ENCODE data around the gene FBH1. TPM values are rescaled to one million over a fixed set of nuclear protein-coding genes. Genes with fewer than 3 reads are reported as not detected.
"Not testable (repeated sequence)": the region's sequence is repeated elsewhere in the genome, so short reads cannot be mapped to it uniquely, and the experiment has no call there.

FBH1 gene
- total RNA-seq, 1 donor from 2014 or later: 71.5 TPM

DNA sequence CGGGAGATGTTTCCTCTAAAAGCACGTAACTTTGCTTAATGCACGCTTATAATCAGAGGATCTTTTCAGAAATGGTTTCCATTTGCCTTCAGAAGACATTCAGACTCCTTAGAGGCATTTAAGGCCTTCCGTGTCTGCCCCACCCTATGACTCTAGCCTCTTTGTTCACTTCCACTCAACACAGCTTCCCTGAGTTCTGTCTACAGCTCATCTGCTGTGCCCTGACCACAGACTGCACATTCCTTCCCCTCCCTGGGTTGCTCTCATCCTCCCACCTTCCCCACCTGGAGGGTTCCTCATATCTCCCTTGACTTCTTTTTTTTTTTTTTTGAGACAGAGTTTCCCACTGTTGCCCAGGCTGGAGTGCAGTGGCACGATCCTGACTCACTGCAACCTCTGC lies 16.6 kb downstream of the FBH1 start:
- TF ChIP-seq, protein P1, sequence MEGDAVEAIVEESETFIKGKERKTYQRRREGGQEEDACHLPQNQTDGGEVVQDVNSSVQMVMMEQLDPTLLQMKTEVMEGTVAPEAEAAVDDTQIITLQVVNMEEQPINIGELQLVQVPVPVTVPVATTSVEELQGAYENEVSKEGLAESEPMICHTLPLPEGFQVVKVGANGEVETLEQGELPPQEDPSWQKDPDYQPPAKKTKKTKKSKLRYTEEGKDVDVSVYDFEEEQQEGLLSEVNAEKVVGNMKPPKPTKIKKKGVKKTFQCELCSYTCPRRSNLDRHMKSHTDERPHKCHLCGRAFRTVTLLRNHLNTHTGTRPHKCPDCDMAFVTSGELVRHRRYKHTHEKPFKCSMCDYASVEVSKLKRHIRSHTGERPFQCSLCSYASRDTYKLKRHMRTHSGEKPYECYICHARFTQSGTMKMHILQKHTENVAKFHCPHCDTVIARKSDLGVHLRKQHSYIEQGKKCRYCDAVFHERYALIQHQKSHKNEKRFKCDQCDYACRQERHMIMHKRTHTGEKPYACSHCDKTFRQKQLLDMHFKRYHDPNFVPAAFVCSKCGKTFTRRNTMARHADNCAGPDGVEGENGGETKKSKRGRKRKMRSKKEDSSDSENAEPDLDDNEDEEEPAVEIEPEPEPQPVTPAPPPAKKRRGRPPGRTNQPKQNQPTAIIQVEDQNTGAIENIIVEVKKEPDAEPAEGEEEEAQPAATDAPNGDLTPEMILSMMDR (IDR thresholded peaks at IDR 0.05; ENCODE audit: insufficient read depth, low read depth, low read length): no peak
- no peak for TF ChIP-seq EZH2 (IDR thresholded peaks at IDR 0.05; ENCODE audit: insufficient read depth, low read length)
- DNase-seq (ENCODE audit: low read depth): no peak
- H3K36me3 Mint-ChIP-seq (ENCODE audit: low read depth, unreplicated experiment): peaks cover 30% of the 10 kb centered on the region
- H3K9ac ChIP-seq (ENCODE audit: low read length): no peak overlapping the region
- no peaks in the 10 kb centered on the region for H3K9me3 Mint-ChIP-seq (ENCODE audit: unreplicated experiment)
- peaks cover 6% of the 10 kb centered on the region for H3K4me1 Mint-ChIP-seq (ENCODE audit: low read depth, unreplicated experiment)
- H3K36me3 ChIP-seq (ENCODE audit: insufficient read depth, low read length): peaks cover 26% of the 10 kb centered on the region
- H3K4me3 ChIP-seq (ENCODE audit: insufficient read depth, low read depth, low read length): no peak overlapping the region
- no peak overlapping the region for H3K27ac ChIP-seq (ENCODE audit: low read depth, low read length)
- H3K4me1 ChIP-seq (ENCODE audit: insufficient read depth, low read length): no peaks in the 10 kb centered on the region
- peaks cover 37% of the 10 kb centered on the region for H3K79me2 ChIP-seq (ENCODE audit: insufficient read depth, low read length)
- H3K27me3 ChIP-seq (ENCODE audit: insufficient read depth, low read length): no peaks in the 10 kb centered on the region
- H3K4me3 Mint-ChIP-seq (ENCODE audit: unreplicated experiment): no peak overlapping the region
- no peak for FAIRE-seq
- H3K4me2 ChIP-seq (ENCODE audit: low read length): no peak overlapping the region
- H3K9me3 ChIP-seq (ENCODE audit: insufficient read depth, low read depth, low read length): no peaks in the 10 kb centered on the region
- peaks cover 28% of the 10 kb centered on the region for H4K20me1 ChIP-seq (ENCODE audit: insufficient read depth, low read length)
- H3K27ac Mint-ChIP-seq (ENCODE audit: unreplicated experiment): no peak overlapping the region
- no peak overlapping the region for H2AFZ ChIP-seq (ENCODE audit: low read depth, low read length)
- no peaks in the 10 kb centered on the region for H3K27me3 Mint-ChIP-seq (ENCODE audit: low read depth, unreplicated experiment)

DNA sequence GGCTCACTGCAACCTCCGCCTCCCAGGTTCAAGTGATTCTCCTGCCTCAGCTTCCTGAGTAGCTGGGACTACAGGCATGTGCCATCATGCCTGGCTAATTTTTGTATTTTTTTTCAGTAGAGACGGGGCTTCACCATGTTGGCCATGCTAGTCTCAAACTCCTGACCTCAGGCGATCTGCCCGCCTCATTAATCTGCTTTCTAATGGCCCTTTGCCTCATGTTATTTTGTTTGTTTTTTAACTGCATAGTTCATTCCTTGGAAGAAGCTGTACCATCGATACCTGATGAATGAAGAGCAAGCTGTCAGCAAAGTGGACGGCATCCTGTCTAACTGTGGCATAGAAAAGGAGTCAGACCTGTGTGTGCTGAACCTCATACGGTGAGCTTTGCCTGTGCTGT lies 18.6 kb downstream of the FBH1 start:
- H3K27ac Mint-ChIP-seq (ENCODE audit: unreplicated experiment); H3K27ac ChIP-seq (ENCODE audit: low read depth, low read length); DNase-seq (ENCODE audit: low read depth); H3K4me3 ChIP-seq (ENCODE audit: insufficient read depth, low read depth, low read length); H3K4me3 Mint-ChIP-seq (ENCODE audit: unreplicated experiment); H3K27me3 Mint-ChIP-seq (ENCODE audit: low read depth, unreplicated experiment); H3K4me2 ChIP-seq (ENCODE audit: low read length); FAIRE-seq; H3K9me3 Mint-ChIP-seq (ENCODE audit: unreplicated experiment); H3K4me1 Mint-ChIP-seq (ENCODE audit: low read depth, unreplicated experiment); H3K9ac ChIP-seq (ENCODE audit: low read length); H3K4me1 ChIP-seq (ENCODE audit: insufficient read depth, low read length); H2AFZ ChIP-seq (ENCODE audit: low read depth, low read length); H3K9me3 ChIP-seq (ENCODE audit: insufficient read depth, low read depth, low read length); H3K27me3 ChIP-seq (ENCODE audit: insufficient read depth, low read length): not testable (repeated sequence)
- Histone ChIP-seq H3K79me2 (ENCODE audit: insufficient read depth, low read length) (peaks cover 21% of the 10 kb centered on the region), H4K20me1 (ENCODE audit: insufficient read depth, low read length) (peaks cover 32% of the 10 kb centered on the region), H3K36me3 (ENCODE audit: insufficient read depth, low read length) (peaks cover 34% of the 10 kb centered on the region)
- H3K36me3 Mint-ChIP-seq (ENCODE audit: low read depth, unreplicated experiment): peaks cover 27% of the 10 kb centered on the region

DNA sequence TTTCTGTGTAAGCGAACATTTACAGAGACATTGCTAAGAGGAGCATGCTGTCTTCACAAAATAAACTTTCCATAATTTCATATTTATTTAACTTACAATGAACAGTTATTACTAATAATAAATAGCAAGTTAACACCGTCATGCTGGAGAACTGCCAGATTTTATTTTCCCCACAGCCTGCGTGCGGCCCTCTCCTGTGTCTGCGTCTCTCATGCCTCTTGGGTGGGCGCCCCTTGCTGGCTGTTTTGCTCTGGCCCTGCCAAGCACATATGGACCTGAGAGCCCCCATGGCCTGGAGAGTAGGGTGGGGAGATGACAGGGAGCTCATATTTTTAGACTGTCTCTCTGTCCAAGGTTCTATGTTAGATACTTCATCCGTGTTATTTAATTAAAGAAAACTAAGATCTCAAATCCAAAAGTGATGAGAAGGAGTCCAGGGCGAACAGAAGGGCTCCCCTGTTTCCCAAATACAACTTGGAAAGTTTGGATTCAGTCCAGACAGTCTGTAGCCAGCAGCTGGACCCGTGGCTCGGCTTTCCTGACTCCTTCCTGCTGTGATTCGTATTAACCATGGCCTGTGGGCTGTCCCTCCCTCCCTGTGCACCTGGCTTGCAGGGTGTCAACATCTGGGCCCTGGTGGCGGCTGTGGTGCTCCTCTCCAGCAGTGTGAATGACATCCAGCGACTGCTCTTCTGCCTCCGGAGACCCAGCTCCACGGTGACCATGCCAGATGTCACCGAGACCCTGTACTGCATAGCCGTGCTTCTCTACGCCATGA lies 20.5 kb downstream of the FBH1 start:
- Mint-ChIP-seq H3K27me3 (ENCODE audit: low read depth, unreplicated experiment) (no peaks in the 10 kb centered on the region), H3K36me3 (ENCODE audit: low read depth, unreplicated experiment) (peaks cover 29% of the 10 kb centered on the region)

More for the DNA sequence above, 20.5 kb downstream of the FBH1 start:
- Histone ChIP-seq H2AFZ (ENCODE audit: low read depth, low read length) (no peak overlapping the region), H3K36me3 (ENCODE audit: insufficient read depth, low read length) (peaks cover 50% of the 10 kb centered on the region), H3K4me2 (ENCODE audit: low read length) (no peak overlapping the region), H3K79me2 (ENCODE audit: insufficient read depth, low read length) (peaks cover 14% of the 10 kb centered on the region), H4K20me1 (ENCODE audit: insufficient read depth, low read length) (peaks cover 32% of the 10 kb centered on the region), H3K27me3 (ENCODE audit: insufficient read depth, low read length) (no peaks in the 10 kb centered on the region), H3K9me3 (ENCODE audit: insufficient read depth, low read depth, low read length) (no peaks in the 10 kb centered on the region), H3K9ac (ENCODE audit: low read length) (no peak overlapping the region), H3K4me3 (ENCODE audit: insufficient read depth, low read depth, low read length) (no peak overlapping the region), H3K4me1 (ENCODE audit: insufficient read depth, low read length) (no peaks in the 10 kb centered on the region), H3K27ac (ENCODE audit: low read depth, low read length) (no peak overlapping the region)
- no peak for TF ChIP-seq EZH2 (IDR thresholded peaks at IDR 0.05; ENCODE audit: insufficient read depth, low read length)
- TF ChIP-seq, protein P1 (IDR thresholded peaks at IDR 0.05; ENCODE audit: insufficient read depth, low read depth, low read length): no peak
- H3K4me3 Mint-ChIP-seq (ENCODE audit: unreplicated experiment): no peak overlapping the region
- DNase-seq (ENCODE audit: low read depth) (no peak), FAIRE-seq (no peak)
- H3K27ac Mint-ChIP-seq (ENCODE audit: unreplicated experiment): no peak overlapping the region
- peaks cover 6% of the 10 kb centered on the region for H3K4me1 Mint-ChIP-seq (ENCODE audit: low read depth, unreplicated experiment)
- no peaks in the 10 kb centered on the region for H3K9me3 Mint-ChIP-seq (ENCODE audit: unreplicated experiment)
